GM19328 (cell line): ENCODE measurements around the gene FAM149B1.
"Not testable (repeated sequence)": the region's sequence is repeated elsewhere in the genome, so short reads cannot be mapped to it uniquely, and the experiment has no call there.

Experiments used
- ATAC-seq: cut with Tn5 transposase; IDR thresholded peaks from one replicate; pipeline ENCODE4 v1.9.1; 2021; ENCODE audit warnings: mild to moderate bottlenecking, moderate library complexity; ENCODE audit not compliant: unreplicated experiment

The FAM149B1 gene

GRCh38 chr10:73229567-73229966 is 61.6 kb downstream of the FAM149B1 start:
- ATAC-seq = no peak

- no peak for ATAC-seq
These were observed 65.0 kb downstream of the FAM149B1 start for GRCh38 chr10:73232887-73233286.

GRCh38 chr10:73233883-73234282 is 66.0 kb downstream of the FAM149B1 start:
- ATAC-seq = no peak

GRCh38 chr10:73234695-73235094 is 66.8 kb downstream of the FAM149B1 start:
- no peak for ATAC-seq

- ATAC-seq = no peak
These were observed 71.2 kb downstream of the FAM149B1 start for GRCh38 chr10:73238990-73239566.

- no peak for ATAC-seq
These were observed 72.0 kb downstream of the FAM149B1 start for GRCh38 chr10:73239908-73240307.

GRCh38 chr10:73244866-73245477 is 77.1 kb downstream of the FAM149B1 start:
- no peak for ATAC-seq

GRCh38 chr10:73246322-73246645 is 78.4 kb downstream of the FAM149B1 start:
- no peak for ATAC-seq

GRCh38 chr10:73246646-73247508 is 79.0 kb downstream of the FAM149B1 start, which contains the start of gene DNAJC9:
Gene DNAJC9, minus strand, starts transcription at chr10:73247255. Its CDS starts 66 bp downstream, at chr10:73247189.
- ATAC-seq = peak; percentile 76

- no peak for ATAC-seq
These were observed 79.8 kb downstream of the FAM149B1 start for GRCh38 chr10:73247509-73248258.

GRCh38 chr10:73248259-73248724 is 80.4 kb downstream of the FAM149B1 start:
- no peak for ATAC-seq

GRCh38 chr10:73251683-73252444 is 83.9 kb downstream of the FAM149B1 start:
- no peak for ATAC-seq

GRCh38 chr10:73252445-73253224 is 84.7 kb downstream of the FAM149B1 start, which contains the start of gene MRPS16:
Gene MRPS16, minus strand, starts transcription at chr10:73252644. Its CDS starts 162 bp downstream, at chr10:73252482.
- ATAC-seq = peak; percentile 70

GRCh38 chr10:73253225-73253555 is 85.3 kb downstream of the FAM149B1 start:
- no peak for ATAC-seq

GRCh38 chr10:73258612-73259011 is 90.7 kb downstream of the FAM149B1 start:
- not testable (repeated sequence) for ATAC-seq

GRCh38 chr10:73261362-73261995 is 93.6 kb downstream of the FAM149B1 start:
- ATAC-seq = no peak

GRCh38 chr10:73262105-73262730 is 94.3 kb downstream of the FAM149B1 start:
- no peak for ATAC-seq

GRCh38 chr10:73262880-73263555 is 95.1 kb downstream of the FAM149B1 start:
- ATAC-seq = no peak
